Spleen (tissue), 7 donors: ENCODE measurements around the gene CCL4L2.
"Not testable (repeated sequence)": the region's sequence is repeated elsewhere in the genome, so short reads cannot be mapped to it uniquely, and the experiment has no call there.

Experiments used
- POLR2A ChIP-seq, 3 donors: fragments of 450-650 bp; IDR thresholded peaks; one replicate each; pipeline ENCODE4 v1.5.1; 2017; ENCODE audit warnings: antibody characterized with exemption in 3 of 3, mild to moderate bottlenecking in 1 of 3
- POLR2AphosphoS5 ChIP-seq, 3 donors: sonication (generic); formaldehyde crosslinking; IDR thresholded peaks; one replicate each; pipeline ENCODE4 v1.5.1; 2017; ENCODE audit warnings: antibody characterized with exemption in 3 of 3
- TF ChIP-seq, protein P1 (sequence below), 11 experiments: fragments of 200-600 bp in 7 of 11; fragments of 450-650 bp in 4 of 11; sonication (generic) in 4 of 11; IDR thresholded peaks in 8 of 11; conservative IDR thresholded peaks in 3 of 11; 1 replicate in 7 of 11; 2 replicates in 4 of 11; pipeline versions ENCODE4 v1.4.0 to v1.8.0; 2016 to 2021; ENCODE audit warnings: antibody characterized with exemption in 11 of 11, inconsistent platforms in 4 of 11, mild to moderate bottlenecking in 1 of 11
- donor health status: DM: no; HTN: no; CAD: no; lungs with moderate emphysema.
- donor health status: DM: no; HTN: no; CAD: no.
- donor health status: DM: no; HTN: no; CAD: no.

DNA sequence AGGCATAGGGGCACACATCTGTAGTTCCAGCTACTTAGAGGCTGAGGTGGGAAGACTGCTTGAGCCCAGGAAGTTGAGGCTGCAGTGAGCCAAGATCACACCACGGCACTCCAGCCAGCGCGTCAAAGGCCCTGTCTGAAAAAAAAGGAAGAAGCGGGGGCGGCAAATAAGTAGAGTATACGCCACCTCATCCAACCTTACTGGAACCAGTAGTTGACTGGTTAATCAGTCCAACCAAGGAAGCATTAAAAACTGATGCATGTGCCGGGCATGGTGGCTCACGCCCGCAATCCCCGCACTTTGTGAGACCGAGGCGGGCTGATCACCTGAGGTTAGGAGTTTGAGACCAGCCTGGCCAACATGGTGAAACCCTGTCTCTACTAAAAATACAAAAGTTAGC lies 12.1 kb downstream of the CCL4L2 start:
- TF ChIP-seq, protein P1, sequence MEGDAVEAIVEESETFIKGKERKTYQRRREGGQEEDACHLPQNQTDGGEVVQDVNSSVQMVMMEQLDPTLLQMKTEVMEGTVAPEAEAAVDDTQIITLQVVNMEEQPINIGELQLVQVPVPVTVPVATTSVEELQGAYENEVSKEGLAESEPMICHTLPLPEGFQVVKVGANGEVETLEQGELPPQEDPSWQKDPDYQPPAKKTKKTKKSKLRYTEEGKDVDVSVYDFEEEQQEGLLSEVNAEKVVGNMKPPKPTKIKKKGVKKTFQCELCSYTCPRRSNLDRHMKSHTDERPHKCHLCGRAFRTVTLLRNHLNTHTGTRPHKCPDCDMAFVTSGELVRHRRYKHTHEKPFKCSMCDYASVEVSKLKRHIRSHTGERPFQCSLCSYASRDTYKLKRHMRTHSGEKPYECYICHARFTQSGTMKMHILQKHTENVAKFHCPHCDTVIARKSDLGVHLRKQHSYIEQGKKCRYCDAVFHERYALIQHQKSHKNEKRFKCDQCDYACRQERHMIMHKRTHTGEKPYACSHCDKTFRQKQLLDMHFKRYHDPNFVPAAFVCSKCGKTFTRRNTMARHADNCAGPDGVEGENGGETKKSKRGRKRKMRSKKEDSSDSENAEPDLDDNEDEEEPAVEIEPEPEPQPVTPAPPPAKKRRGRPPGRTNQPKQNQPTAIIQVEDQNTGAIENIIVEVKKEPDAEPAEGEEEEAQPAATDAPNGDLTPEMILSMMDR (IDR thresholded peaks at IDR 0.05 in 8 of 11, conservative IDR thresholded peaks at IDR 0.05 in 3 of 11): not testable (repeated sequence)
- not testable (repeated sequence) for TF ChIP-seq POLR2A, POLR2AphosphoS5 (IDR thresholded peaks at IDR 0.05)
